BE2C (cell line): ENCODE measurements around the gene CLTCL1.

Experiments used
- DNase-seq: peaks from one replicate; pipeline ENCODE4 v3.0.0-alpha.2; 2020
- H3K27me3 ChIP-seq: fragments of 250-450 bp; sonication (Bioruptor Pico); 2 replicates; pipeline ENCODE4 v1.5.1; 2020; ENCODE audit warnings: mild to moderate bottlenecking
- H3K36me3 ChIP-seq: fragments of 250-450 bp; sonication (Bioruptor Pico); 2 replicates; pipeline ENCODE4 v1.5.1; 2020; ENCODE audit warnings: mild to moderate bottlenecking
- H3K4me1 ChIP-seq: fragments of 250-450 bp; sonication (Bioruptor Pico); 2 replicates; pipeline ENCODE4 v1.5.1; 2020
- H3K4me3 ChIP-seq: 2 replicates; pipeline ENCODE4 v1.5.1; 2011; ENCODE audit warnings: low read depth, low read length
- H3K9me3 ChIP-seq: fragments of 250-450 bp; sonication (Bioruptor Pico); 2 replicates; pipeline ENCODE4 v1.5.1; 2020
- CTCF ChIP-seq: IDR thresholded peaks from 2 replicates; pipeline ENCODE4 v1.5.1; 2012; ENCODE audit warnings: mild to moderate bottlenecking, low read depth, low read length

The CLTCL1 gene

GRCh38 chr22:19169947-19170318 lies 121.6 kb downstream of the CLTCL1 start:
- H3K4me1 ChIP-seq = peaks cover 8% of the 10 kb centered on the region
- peaks cover 47% of the 10 kb centered on the region for H3K27me3 ChIP-seq

GRCh38 chr22:19169002-19169946 lies 122.2 kb downstream of the CLTCL1 start:
- H3K27me3 ChIP-seq = peaks cover 47% of the 10 kb centered on the region
- H3K9me3 ChIP-seq = no peaks in the 10 kb centered on the region
- DNase-seq = no peak
- no peaks in the 10 kb centered on the region; the same call in 1 of the 2 replicates for H3K36me3 ChIP-seq
- peaks cover 2% of the 10 kb centered on the region for H3K4me1 ChIP-seq
- TF ChIP-seq CTCF = no peak
- peak overlapping the region; percentile 13 for H3K4me3 ChIP-seq

More at GRCh38 chr22:19169947-19170318, 121.6 kb downstream of the CLTCL1 start:
- TF ChIP-seq CTCF = no peak
- no peak for DNase-seq
- no peaks in the 10 kb centered on the region; the same call in 1 of the 2 replicates for H3K36me3 ChIP-seq
- no peaks in the 10 kb centered on the region for H3K9me3 ChIP-seq
- H3K4me3 ChIP-seq = peak overlapping the region; percentile 13; the same call in 1 of the 2 replicates

GRCh38 chr22:19168088-19168890 lies 123.2 kb downstream of the CLTCL1 start:
- Histone ChIP-seq H3K4me1 (no peaks in the 10 kb centered on the region; the same call in 1 of the 2 replicates), H3K4me3 (no peak overlapping the region), H3K36me3 (no peaks in the 10 kb centered on the region; the same call in 1 of the 2 replicates), H3K27me3 (peaks cover 47% of the 10 kb centered on the region), H3K9me3 (no peaks in the 10 kb centered on the region)
- peak; percentile 18 for DNase-seq
- TF ChIP-seq CTCF = peak; percentile 24; the same call in 1 of the 2 replicates

GRCh38 chr22:19167106-19167869 lies 124.2 kb downstream of the CLTCL1 start:
- no peaks in the 10 kb centered on the region for H3K36me3 ChIP-seq
- no peak for DNase-seq
- TF ChIP-seq CTCF = no peak
- H3K9me3 ChIP-seq = no peaks in the 10 kb centered on the region
- H3K4me1 ChIP-seq = no peaks in the 10 kb centered on the region
- H3K4me3 ChIP-seq = no peak overlapping the region
- H3K27me3 ChIP-seq = peaks cover 50% of the 10 kb centered on the region

- no peaks in the 10 kb centered on the region for H3K9me3 ChIP-seq
- TF ChIP-seq CTCF = no peak
- H3K36me3 ChIP-seq = no peaks in the 10 kb centered on the region
- H3K27me3 ChIP-seq = peaks cover 52% of the 10 kb centered on the region
- H3K4me3 ChIP-seq = no peak overlapping the region
- no peak for DNase-seq
- no peaks in the 10 kb centered on the region for H3K4me1 ChIP-seq
Observed at GRCh38 chr22:19166421-19166820, 125.1 kb downstream of the CLTCL1 start.
